GM12878 (cell line): ENCODE results near the gene ZNF717. TPM values are rescaled to one million over a fixed set of nuclear protein-coding genes. Genes with fewer than 3 reads are reported as not detected.
"Not testable (repeated sequence)": the region's sequence is repeated elsewhere in the genome, so short reads cannot be mapped to it uniquely, and the experiment has no call there.

Source experiments
- ATAC-seq: fragments of 200-7000 bp; cut with Tn5 transposase; 3 replicates; pipeline ENCODE4 v1.9.1; 2020; ENCODE audit warnings: mild to moderate bottlenecking, moderate library complexity
- BruUV-seq: library from RNA; stranded (reverse); fragments of 400-500 nt; replicated peaks from 2 replicates; lab custom pipeline; 2021; lab: Mats Ljungman, UMichigan
- CTCF ChIA-PET: fragments of 300-600 bp; sonication (Branson Sonifier 250); formaldehyde crosslinking; extraction: SDS; loops from one replicate; lab custom pipeline; 2021; ENCODE audit warnings: inconsistent platforms; lab: Yijun Ruan, JAX
- POLR2A ChIA-PET: fragments of 350-600 bp; formaldehyde crosslinking; extraction: SDS; loops from one replicate; lab custom pipeline; 2021; ENCODE audit warnings: inconsistent platforms; lab: Charles Lee
- RAD21 ChIA-PET: fragments of 300-600 bp; sonication (Branson Sonifier 250); formaldehyde crosslinking; loops from one replicate; lab custom pipeline; 2023; ENCODE audit warnings: antibody characterized with exemption; ENCODE audit not compliant: unreplicated experiment; lab: Charles Lee
- SMC1A ChIA-PET: fragments of 300-600 bp; sonication (Branson Sonifier 250); formaldehyde crosslinking; loops from one replicate; lab custom pipeline; 2023; ENCODE audit not compliant: unreplicated experiment, uncharacterized antibody; lab: Charles Lee
- DNase-seq: peaks from one replicate; pipeline ENCODE4 v3.0.0-alpha.2; 2011; ENCODE audit warnings: low read depth, low spot score
- FAIRE-seq: peaks from 3 replicates; lab custom pipeline; 2011; peaks lifted over from hg19 to GRCh38; lab: Jason Lieb, UNC
- H2AFZ ChIP-seq: 2 replicates; pipeline ENCODE4 v1.6.0; 2011; ENCODE audit warnings: low read depth, low read length, control low read depth; ENCODE audit not compliant: control insufficient read depth
- H3K27ac ChIP-seq: 2 replicates; pipeline ENCODE4 v1.5.1; 2011; ENCODE audit warnings: control low read depth; ENCODE audit not compliant: control insufficient read depth, insufficient read depth
- H3K27me3 ChIP-seq, 2 experiments: replicated peaks in 1 of 2; 2 replicates each; pipeline versions ENCODE4 v1.6.0 to v1.6.1; 2011; ENCODE audit warnings: low read length in 1 of 2; ENCODE audit not compliant: control insufficient read depth in 2 of 2, insufficient read depth in 2 of 2
- H3K36me3 ChIP-seq, 2 experiments: 2 replicates each; pipeline ENCODE4 v1.5.1; 2011; ENCODE audit warnings: low read length in 1 of 2; ENCODE audit not compliant: control insufficient read depth in 2 of 2, insufficient read depth in 2 of 2
- H3K4me1 ChIP-seq: 2 replicates; pipeline ENCODE4 v1.6.1; 2011; ENCODE audit warnings: mild to moderate bottlenecking, low read length, moderate library complexity, mixed read lengths; ENCODE audit not compliant: control insufficient read depth, insufficient read depth
- H3K4me2 ChIP-seq: 2 replicates; pipeline ENCODE4 v1.6.0; 2011; ENCODE audit warnings: control low read depth; ENCODE audit not compliant: control insufficient read depth, insufficient read depth
- H3K4me3 ChIP-seq: fragments of 200-600 bp; sonication (generic); 2 replicates; pipeline ENCODE4 v1.5.1; 2016
- H3K79me2 ChIP-seq: 2 replicates; pipeline ENCODE4 v1.6.0; 2011; ENCODE audit warnings: low read length; ENCODE audit not compliant: control insufficient read depth, insufficient read depth
- H3K9ac ChIP-seq: 2 replicates; pipeline ENCODE4 v1.8.0; 2011; ENCODE audit warnings: low read length, control low read depth, mixed read lengths; ENCODE audit not compliant: control insufficient read depth, insufficient read depth
- H3K9me3 ChIP-seq: replicated peaks from 3 replicates; pipeline ENCODE4 v1.5.1; 2011; ENCODE audit warnings: mild to moderate bottlenecking, low read length; ENCODE audit not compliant: control insufficient read depth, insufficient read depth
- H4K20me1 ChIP-seq: 2 replicates; pipeline ENCODE4 v1.6.0; 2011; ENCODE audit not compliant: control insufficient read depth, insufficient read depth
- WGBS: methylation state at CpG from one replicate; pipeline ENCODE4 v1.1.6; 2016; ENCODE audit warnings: low lambda C conversion rate; ENCODE audit not compliant: insufficient replicate concordance, insufficient coverage; ENCODE audit errors: missing lambda C conversion rate; 5-methylcytosine and 5-hydroxymethylcytosine counted together
- in situ Hi-C: fragments of 300-500 bp; cut with MboI; formaldehyde crosslinking; loops from 9 replicates; pipeline ENCODE4 v1.14.3; 2018; ENCODE audit warnings: mixed read lengths
- intact Hi-C: fragments of 100-400 bp; cut with micrococcal nuclease; formaldehyde crosslinking; loops from one replicate; pipeline ENCODE4 v1.14.2; 2022; ENCODE audit not compliant: unreplicated experiment
- polyA plus RNA-seq, 11 experiments: library from polyadenylated mRNA; depleted of rRNA in 4 of 11; unstranded in 6 of 11; stranded (reverse) in 5 of 11; fragments of >200 nt; fragmentation: Nextera tagmentation in 4 of 11; fragmentation: Illumina TruSeq in 1 of 11; extraction: Ambion mirVana in 4 of 11; extraction: Trizol in 1 of 11; gene quantifications; 1 replicate in 1 of 11; 2 replicates in 10 of 11; pipeline versions ENCODE4 v1.2.1 to v1.2.3, GENCODE V29; 2011 to 2016; ENCODE audit warnings: inconsistent platforms in 2 of 11, missing spikeins in 2 of 11, low read depth in 1 of 11
- total RNA-seq, 4 experiments: library from RNA; depleted of rRNA in 3 of 4; stranded (reverse); fragments of >200 nt in 3 of 4; fragmentation: Illumina TruSeq in 1 of 4; extraction: Trizol in 1 of 4; gene quantifications; 2 replicates each; pipeline versions ENCODE4 v1.2.1 to v1.2.3, GENCODE V29; 2013 to 2021

Gene ZNF717
- total and polyA plus RNA-seq, 10 of the 15 experiments (the other 5 are each of a cell fraction or from before 2014, with no cell fraction given), result 2.8 to 25.9 (median 8.7) TPM

DNA sequence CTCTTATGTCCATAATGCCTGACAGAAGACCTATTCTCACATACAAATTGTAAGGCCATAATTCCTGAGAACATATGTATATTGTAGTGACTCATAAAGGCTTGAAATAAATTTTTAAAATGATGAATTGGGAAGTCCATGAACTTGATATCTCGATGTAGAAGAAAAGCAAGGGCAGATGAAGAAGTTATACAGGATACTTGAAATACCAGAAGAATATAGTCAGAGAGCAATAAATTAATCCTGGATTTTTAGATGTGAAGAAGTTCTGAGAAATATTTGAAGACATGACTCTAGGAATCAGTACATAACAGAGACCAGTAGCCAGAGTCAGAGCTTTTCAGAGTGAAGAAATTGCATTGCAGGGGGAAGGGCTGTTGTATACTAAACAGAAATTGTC is 45.7 kb upstream of the ZNF717 start:
- H3K4me1 ChIP-seq, H3K27me3 ChIP-seq, H2AFZ ChIP-seq, H3K79me2 ChIP-seq, ATAC-seq, H3K36me3 ChIP-seq, DNase-seq, in situ Hi-C loops, H3K4me2 ChIP-seq, H3K4me3 ChIP-seq, FAIRE-seq, intact Hi-C loops, H3K9me3 ChIP-seq, H3K9ac ChIP-seq, CTCF ChIA-PET, H4K20me1 ChIP-seq, SMC1A ChIA-PET, BruUV-seq, POLR2A ChIA-PET, RAD21 ChIA-PET, H3K27ac ChIP-seq: not testable (repeated sequence)
- 0% methylated on average over 1 of the region's 1 CpG for WGBS

DNA sequence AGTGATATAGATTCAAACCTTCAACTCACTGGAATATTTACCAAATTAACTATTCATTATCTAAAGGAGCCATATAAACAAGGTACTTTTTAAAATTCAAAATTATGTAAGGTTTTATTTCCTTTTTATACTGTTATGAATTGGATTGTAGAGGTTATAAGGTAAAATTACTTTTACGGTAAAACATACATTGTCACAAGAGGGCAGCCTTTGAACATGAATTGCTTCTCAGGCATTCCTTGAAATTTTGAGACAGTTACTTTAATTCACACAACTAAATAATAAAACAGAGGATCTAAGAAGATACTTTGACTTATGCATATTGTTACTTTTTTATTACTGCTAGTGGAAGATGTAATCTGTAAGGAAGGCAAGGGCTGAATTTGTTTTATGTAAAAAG is 32.7 kb upstream of the ZNF717 start:
- SMC1A ChIA-PET, H3K9me3 ChIP-seq, BruUV-seq, intact Hi-C loops, in situ Hi-C loops, H3K4me2 ChIP-seq, H3K4me1 ChIP-seq, H3K9ac ChIP-seq, H3K4me3 ChIP-seq, H3K79me2 ChIP-seq, H4K20me1 ChIP-seq, H3K36me3 ChIP-seq, POLR2A ChIA-PET, FAIRE-seq, H3K27ac ChIP-seq, DNase-seq, ATAC-seq, H2AFZ ChIP-seq, H3K27me3 ChIP-seq: not testable (repeated sequence)
- WGBS, result 100% methylated on average over 1 of the region's 1 CpG
- ChIA-PET RAD21 (interaction anchor here (1.2 kb wide), 1 partner anchor 226 kb away, joined by 4 read pairs; no protein-coding TSS in a partner anchor), CTCF (interaction anchor here (2.0 kb wide), 1 partner anchor 226 kb away, joined by 7 read pairs; no protein-coding TSS in a partner anchor)

DNA sequence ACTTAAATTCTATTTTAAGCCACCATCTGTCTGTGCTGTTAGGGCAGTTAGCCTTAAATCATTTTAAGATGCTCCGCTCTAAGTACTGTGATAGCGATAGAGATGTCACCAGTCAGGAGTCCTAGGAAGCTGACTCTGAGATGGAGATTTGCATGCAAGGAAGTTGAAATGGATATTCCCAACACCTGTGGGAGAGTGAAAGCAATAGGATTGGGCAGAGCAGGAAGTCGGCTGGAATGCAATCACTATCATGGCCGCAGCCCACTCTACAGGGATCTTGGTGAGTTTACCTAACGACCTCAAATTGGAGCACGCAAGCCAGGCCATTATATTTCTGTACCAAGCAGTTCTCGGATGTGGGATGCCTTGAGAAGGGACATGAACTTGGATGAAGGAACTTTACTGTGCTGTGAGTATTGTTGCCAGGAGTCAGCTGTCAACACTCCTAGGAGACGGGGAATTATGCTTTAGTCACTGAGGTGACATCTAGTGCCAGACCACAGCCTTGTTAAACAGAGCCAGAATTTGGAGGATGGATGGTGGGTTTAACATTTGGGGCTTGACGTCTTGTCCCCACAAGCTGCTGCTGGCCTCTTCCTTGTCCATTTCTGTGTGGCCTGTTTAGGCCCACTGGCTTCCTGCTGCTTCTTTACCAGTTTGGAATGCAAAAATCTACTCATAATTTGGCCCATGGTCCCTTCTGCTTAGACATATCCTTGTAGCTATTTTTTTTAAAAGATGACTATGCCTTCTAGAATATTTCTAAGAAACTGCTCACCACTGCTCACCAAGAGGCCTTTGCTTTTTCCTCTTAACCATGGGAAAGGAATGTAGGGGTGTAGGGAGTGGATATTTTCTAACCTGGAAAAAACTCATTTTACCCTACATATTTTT is 31.2 kb upstream of the ZNF717 start:
- FAIRE-seq, ATAC-seq, intact Hi-C loops, DNase-seq, H4K20me1 ChIP-seq, H3K4me2 ChIP-seq, H3K79me2 ChIP-seq, in situ Hi-C loops, H3K27me3 ChIP-seq, H2AFZ ChIP-seq, H3K9ac ChIP-seq, H3K27ac ChIP-seq, H3K9me3 ChIP-seq, RAD21 ChIA-PET, H3K4me3 ChIP-seq, BruUV-seq, H3K4me1 ChIP-seq, H3K36me3 ChIP-seq, POLR2A ChIA-PET: not testable (repeated sequence)
- SMC1A ChIA-PET, result interaction anchor here (0.7 kb wide), 1 partner anchor 1159 kb away, joined by 5 read pairs; no protein-coding TSS in a partner anchor
- CTCF ChIA-PET, result interaction anchor here (2.0 kb wide), 1 partner anchor 228 kb away, joined by 7 read pairs; no protein-coding TSS in a partner anchor
- WGBS, result 24% methylated on average over 9 of the region's 9 CpGs
